ENCODE data around the gene SORD.
"Not testable (repeated sequence)": the region's sequence is repeated elsewhere in the genome, so short reads cannot be mapped to it uniquely, and the experiment has no call there.

The SORD gene

GRCh38 chr15:45009046-45009445 lies 13.9 kb upstream of the SORD start:
- no peak for TF ChIP-seq CTCF (conservative IDR thresholded peaks at IDR 0.05)

GRCh38 chr15:45015114-45015513 lies 7.9 kb upstream of the SORD start:
- H3K27ac ChIP-seq, result not testable (repeated sequence)

More at GRCh38 chr15:45009046-45009445, 13.9 kb upstream of the SORD start:
- no peak overlapping the region for H3K27ac ChIP-seq

GRCh38 chr15:45020222-45020900 lies 2.6 kb upstream of the SORD start:
- H3K27ac ChIP-seq, result not testable (repeated sequence)

GRCh38 chr15:45020901-45021259 lies 2.1 kb upstream of the SORD start:
- not testable (repeated sequence) for H3K27ac ChIP-seq

GRCh38 chr15:45021348-45021747 lies 1.6 kb upstream of the SORD start:
- no peak overlapping the region for H3K27ac ChIP-seq
- TF ChIP-seq CTCF (conservative IDR thresholded peaks at IDR 0.05), result no peak

- H3K27ac ChIP-seq, result peak overlapping the region; percentile 80
- no peak for TF ChIP-seq CTCF (conservative IDR thresholded peaks at IDR 0.05)
Measured at GRCh38 chr15:45023659-45024225, 747 bp downstream of the SORD start.

GRCh38 chr15:45024649-45025048 lies 1.7 kb downstream of the SORD start:
- H3K27ac ChIP-seq, result not testable (repeated sequence)

GRCh38 chr15:45025627-45026026 lies 2.6 kb downstream of the SORD start:
- H3K27ac ChIP-seq, result not testable (repeated sequence)

- no peak for TF ChIP-seq CTCF (conservative IDR thresholded peaks at IDR 0.05)
- H3K27ac ChIP-seq, result no peak overlapping the region
Measured at GRCh38 chr15:45026651-45027190, 3.7 kb downstream of the SORD start.

- no peak overlapping the region for H3K27ac ChIP-seq
- no peak for TF ChIP-seq CTCF (conservative IDR thresholded peaks at IDR 0.05)
Measured at GRCh38 chr15:45027220-45027619, 4.2 kb downstream of the SORD start.
